ENCODE data around the gene APOBEC3F. TPM values are rescaled to one million over a fixed set of nuclear protein-coding genes. Genes with fewer than 3 reads are reported as not detected.
"Not testable (repeated sequence)": the region's sequence is repeated elsewhere in the genome, so short reads cannot be mapped to it uniquely, and the experiment has no call there.

Gene APOBEC3F
- total RNA-seq (10 to 100 TPM in 3 of 4 donors, 1 to 10 TPM in 1; 5.1 to 12.9 (median 11.0) TPM), polyA plus RNA-seq (14.9 TPM)
- long read RNA-seq, donor 1, partial matches to known transcripts = 0 of 3 reads
- long read RNA-seq, donor 1, other reads (novel, unspliced or antisense) = 2 of 3 reads
- long read RNA-seq, donor 2, partial matches to known transcripts = 2 of 4 reads
- long read RNA-seq, donor 2, other reads (novel, unspliced or antisense) = 0 of 4 reads
- long read RNA-seq, donor 3, partial matches to known transcripts = 2 of 5 reads
- long read RNA-seq, donor 3, other reads (novel, unspliced or antisense) = 1 of 5 reads
- long read RNA-seq, donor 4, partial matches to known transcripts = 2 of 6 reads
- long read RNA-seq, donor 4, other reads (novel, unspliced or antisense) = 2 of 6 reads

DNA sequence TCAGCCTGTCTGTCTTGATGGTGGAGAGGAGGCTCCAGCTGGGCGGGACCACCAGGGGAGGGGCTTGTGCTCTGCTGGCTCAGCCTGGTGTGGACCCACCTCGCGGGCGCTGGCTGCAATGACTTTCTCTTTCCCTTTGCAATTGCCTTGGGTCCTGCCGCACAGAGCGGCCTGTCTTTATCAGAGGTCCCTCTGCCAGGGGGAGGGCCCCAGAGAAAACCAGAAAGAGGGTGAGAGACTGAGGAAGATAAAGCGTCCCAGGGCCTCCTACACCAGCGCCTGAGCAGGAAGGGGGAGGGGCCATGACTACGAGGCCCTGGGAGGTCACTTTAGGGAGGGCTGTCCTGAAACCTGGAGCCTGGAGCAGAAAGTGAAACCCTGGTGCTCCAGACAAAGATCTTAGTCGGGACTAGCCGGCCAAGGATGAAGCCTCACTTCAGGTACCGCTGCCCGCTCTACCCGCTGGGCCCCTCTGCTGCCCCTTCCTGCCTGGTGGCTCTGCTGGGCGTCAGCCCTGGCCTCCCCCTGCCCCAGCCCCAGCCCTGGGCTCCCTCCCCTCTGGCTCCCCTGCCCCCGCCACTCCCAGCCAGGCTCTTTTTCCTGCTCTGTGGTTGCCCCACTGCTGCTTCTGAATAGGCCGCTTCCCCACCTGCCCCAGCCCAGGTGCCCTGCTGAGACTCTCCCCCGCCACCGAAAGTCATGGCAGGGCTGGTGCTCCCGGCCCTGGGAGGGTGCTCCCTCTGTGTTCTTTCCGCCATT lies at the start of gene APOBEC3F:
TSS of gene APOBEC3F (plus strand) at position 327 of the 759 bp plus-strand sequence. CDS start at position 424, 97 bp downstream.
- DNase-seq (peak; percentile 56 to 80 (median 78)), ATAC-seq (peak; percentile 95 to 96)
- H3K4me1 ChIP-seq (ENCODE audit: control insufficient read depth, insufficient read depth, low read length); H3K27me3 ChIP-seq (ENCODE audit: control insufficient read depth, insufficient read depth); H3K9me3 ChIP-seq (ENCODE audit: control insufficient read depth, low read length); intact Hi-C loops (cut with DNase I): not testable (repeated sequence)
- peak within 1 kb of the TSS; percentile 47 for H3K4me3 ChIP-seq (ENCODE audit: low read length)
- peak within 1 kb of the TSS; percentile 77 for H3K27ac ChIP-seq (ENCODE audit: low read length)
- 3% methylated on average over 19 of the region's 21 CpGs for WGBS

DNA sequence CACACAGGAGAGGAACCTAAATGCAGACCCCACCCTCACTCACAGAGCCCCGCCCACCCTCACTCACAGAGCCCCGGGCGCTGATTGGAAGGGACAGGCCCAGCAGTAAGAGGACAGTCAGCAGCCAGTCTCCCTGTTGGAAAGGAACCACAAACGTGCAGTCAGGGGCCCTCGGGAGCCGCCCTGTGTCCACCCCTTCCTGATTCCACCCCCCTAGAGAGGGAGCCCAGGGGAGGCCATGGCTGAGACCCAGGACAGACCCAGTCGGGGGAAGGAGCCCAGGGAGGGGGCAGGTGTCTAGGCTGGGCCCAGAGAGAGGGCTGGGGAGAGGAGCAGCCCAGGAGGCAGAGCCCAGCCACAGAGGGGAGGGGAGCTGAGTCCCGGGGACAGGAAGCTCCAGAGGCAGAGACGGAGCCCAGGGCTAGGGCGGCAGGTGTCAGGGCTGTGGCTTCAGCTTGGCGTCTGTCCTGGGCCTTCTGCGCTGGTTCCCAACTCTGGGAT lies 47.7 kb upstream of the APOBEC3F start:
- H3K27ac ChIP-seq (ENCODE audit: low read length); intact Hi-C loops (cut with DNase I); H3K9me3 ChIP-seq (ENCODE audit: control insufficient read depth, low read length); H3K4me1 ChIP-seq (ENCODE audit: control insufficient read depth, insufficient read depth, low read length); H3K27me3 ChIP-seq (ENCODE audit: control insufficient read depth, insufficient read depth); H3K4me3 ChIP-seq (ENCODE audit: low read length): not testable (repeated sequence)
- ATAC-seq (peak; percentile 78 to 85), DNase-seq (peak; percentile 39 to 77 (median 67))
- 14% methylated on average over 12 of the region's 12 CpGs for WGBS

DNA sequence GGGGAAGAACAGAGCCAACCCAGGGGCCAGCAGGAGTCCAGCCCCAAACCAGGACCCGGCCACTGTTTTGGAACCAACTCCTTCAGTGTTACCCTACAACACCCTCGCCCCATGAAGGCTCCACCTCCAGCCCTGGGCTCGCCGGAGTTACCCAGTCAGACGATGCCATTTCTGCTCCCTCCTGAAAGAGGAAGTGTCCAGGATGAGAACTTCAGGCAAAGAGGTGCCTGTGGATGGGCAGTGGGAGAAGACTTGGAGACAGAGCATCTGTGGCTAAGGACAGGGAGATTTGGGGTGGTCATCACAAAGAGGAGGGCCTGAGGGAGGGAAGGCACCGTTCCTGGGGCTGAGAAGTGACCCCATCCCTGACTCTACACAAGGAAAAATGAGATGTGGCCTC lies 44.6 kb upstream of the APOBEC3F start:
- no peaks in the 10 kb centered on the region for H3K4me1 ChIP-seq (ENCODE audit: control insufficient read depth, insufficient read depth, low read length)
- 65% methylated on average over 6 of the region's 6 CpGs for WGBS
- H3K9me3 ChIP-seq (ENCODE audit: control insufficient read depth, low read length) = no peaks in the 10 kb centered on the region
- no peak overlapping the region for H3K27ac ChIP-seq (ENCODE audit: low read length)
- no peak overlapping the region for H3K4me3 ChIP-seq (ENCODE audit: low read length)
- intact Hi-C loops (cut with DNase I) = loop anchor here in 1 of 4 donors (5.0 kb wide), 1 partner anchor 229 kb away; no protein-coding TSS in a partner anchor
- peak in 1 of 3 donors; percentile 24 for DNase-seq
- ATAC-seq = no peak
- no peaks in the 10 kb centered on the region for H3K27me3 ChIP-seq (ENCODE audit: control insufficient read depth, insufficient read depth)

DNA sequence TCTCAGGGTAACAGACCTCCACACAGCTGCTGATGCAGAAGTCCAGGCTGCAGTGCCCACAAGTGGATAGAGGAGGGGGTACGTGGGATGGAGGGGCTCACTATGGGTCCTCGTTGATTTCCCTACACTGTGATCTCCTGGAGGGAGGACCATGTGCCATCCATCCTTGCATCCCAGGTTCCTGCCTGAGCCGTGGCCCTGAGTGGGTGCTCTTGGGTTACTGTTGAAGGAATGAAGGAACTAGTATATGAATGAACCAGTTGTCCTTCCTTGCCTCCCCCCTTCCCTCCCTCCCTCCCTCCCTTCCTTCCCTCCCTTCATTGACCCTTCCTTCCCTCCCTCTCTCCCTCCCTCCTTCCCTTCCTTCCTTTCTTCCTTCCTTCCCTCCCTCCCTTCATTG lies 43.1 kb upstream of the APOBEC3F start:
- H3K4me3 ChIP-seq (ENCODE audit: low read length) = no peak overlapping the region
- DNase-seq (no peak), ATAC-seq (no peak)
- H3K9me3 ChIP-seq (ENCODE audit: control insufficient read depth, low read length) = no peaks in the 10 kb centered on the region
- 84% methylated on average over 3 of the region's 3 CpGs for WGBS
- no peaks in the 10 kb centered on the region for H3K4me1 ChIP-seq (ENCODE audit: control insufficient read depth, insufficient read depth, low read length)
- intact Hi-C loops (cut with DNase I) = loop anchor here in 1 of 4 donors (5.0 kb wide), 1 partner anchor 230 kb away; no protein-coding TSS in a partner anchor
- no peaks in the 10 kb centered on the region for H3K27me3 ChIP-seq (ENCODE audit: control insufficient read depth, insufficient read depth)
- H3K27ac ChIP-seq (ENCODE audit: low read length) = no peak overlapping the region

DNA sequence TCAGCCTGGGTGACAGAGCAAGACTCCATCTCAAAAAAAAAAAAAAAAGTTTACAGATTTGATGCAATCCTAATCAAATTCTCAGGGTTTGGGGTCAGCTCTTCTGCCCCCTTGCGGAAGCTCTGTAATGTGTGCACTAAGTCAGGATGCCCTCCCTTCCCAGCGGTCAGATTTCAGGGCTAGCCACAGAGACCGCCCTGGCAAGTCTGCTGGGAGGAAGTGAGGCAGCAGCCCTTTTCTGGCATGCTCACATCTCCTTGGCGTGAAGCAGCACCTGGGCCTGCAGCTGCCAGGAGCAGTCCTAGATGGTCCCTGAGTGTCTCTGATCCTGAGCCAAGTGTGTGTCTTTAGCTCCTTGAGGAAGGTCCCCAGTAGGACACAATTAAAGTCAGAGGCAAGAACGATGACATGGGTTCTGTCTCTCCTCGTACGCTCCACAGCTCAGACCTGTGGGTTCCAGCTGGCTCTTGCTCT lies 37.5 kb upstream of the APOBEC3F start:
- ATAC-seq = peak; percentile 91 to 93
- Histone ChIP-seq H3K4me3 (ENCODE audit: low read length) (no peak overlapping the region), H3K9me3 (ENCODE audit: control insufficient read depth, low read length) (no peaks in the 10 kb centered on the region), H3K4me1 (ENCODE audit: control insufficient read depth, insufficient read depth, low read length) (no peaks in the 10 kb centered on the region), H3K27me3 (ENCODE audit: control insufficient read depth, insufficient read depth) (no peaks in the 10 kb centered on the region), H3K27ac (ENCODE audit: low read length) (no peak overlapping the region)
- intact Hi-C loops (cut with DNase I) = loop anchor here (5.0 to 10.0 kb wide), 6 partner anchors 112 to 238 kb away; partner anchors contain the start of gene CBX6 (in 2 of the 4)
- peak; percentile 77 to 88 (median 82) for DNase-seq
- 11% methylated on average over 7 of the region's 7 CpGs for WGBS

DNA sequence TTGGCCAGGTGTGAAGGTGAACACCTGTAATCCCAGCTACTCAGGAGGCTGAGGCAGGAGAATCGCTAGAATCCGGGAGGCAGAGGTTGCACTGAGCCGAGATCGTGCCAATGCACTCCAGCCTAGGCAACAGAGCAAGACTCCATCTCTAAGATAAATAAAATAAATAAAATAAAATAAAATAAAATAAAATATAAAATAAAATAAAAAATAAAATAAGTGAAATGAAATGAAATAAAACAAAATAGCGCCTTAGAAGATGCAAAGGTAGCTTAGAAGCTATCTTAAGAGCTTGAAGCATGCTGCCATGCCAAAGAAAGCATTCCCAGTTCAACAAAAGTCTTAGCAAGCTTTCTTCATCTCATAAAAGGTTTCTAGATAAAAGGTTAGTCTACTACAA lies 33.5 kb upstream of the APOBEC3F start:
- H3K27me3 ChIP-seq (ENCODE audit: control insufficient read depth, insufficient read depth) = no peaks in the 10 kb centered on the region
- DNase-seq (no peak), ATAC-seq (no peak)
- WGBS = 98% methylated on average over 5 of the region's 5 CpGs
- intact Hi-C loops (cut with DNase I) = loop anchor here in 3 of 4 donors (10.0 kb wide), 5 partner anchors 108 to 242 kb away; no protein-coding TSS in a partner anchor
- H3K9me3 ChIP-seq (ENCODE audit: control insufficient read depth, low read length) = no peaks in the 10 kb centered on the region
- no peak overlapping the region for H3K4me3 ChIP-seq (ENCODE audit: low read length)
- H3K4me1 ChIP-seq (ENCODE audit: control insufficient read depth, insufficient read depth, low read length) = no peaks in the 10 kb centered on the region
- H3K27ac ChIP-seq (ENCODE audit: low read length) = no peak overlapping the region

DNA sequence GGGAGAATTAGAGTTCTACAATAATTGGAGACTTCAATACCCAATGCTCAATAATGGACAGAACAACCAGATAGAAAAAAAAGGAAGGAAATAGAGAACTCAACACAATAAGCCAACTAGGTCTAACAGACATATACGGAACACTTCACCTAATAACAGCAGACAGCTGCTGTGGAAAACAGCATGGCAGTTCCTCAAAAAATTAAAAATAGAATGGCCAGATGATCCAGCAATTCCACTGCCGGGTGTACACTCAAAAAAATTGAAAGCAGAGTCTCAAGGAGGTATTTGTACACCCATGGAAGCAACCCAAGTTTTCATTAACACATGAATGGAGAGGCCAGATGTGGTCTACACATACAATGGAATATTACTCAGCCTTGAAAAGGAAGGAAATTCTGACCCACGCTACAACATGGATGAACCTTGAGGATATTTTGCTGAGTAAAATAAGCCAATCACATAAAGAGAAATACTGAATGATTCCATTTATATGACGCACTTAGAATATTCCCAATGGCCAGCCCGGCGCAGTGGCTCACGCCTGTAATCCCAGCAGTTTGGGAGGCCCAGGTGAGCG lies 32.3 kb upstream of the APOBEC3F start:
- H3K27ac ChIP-seq (ENCODE audit: low read length); ATAC-seq; H3K27me3 ChIP-seq (ENCODE audit: control insufficient read depth, insufficient read depth); DNase-seq; H3K9me3 ChIP-seq (ENCODE audit: control insufficient read depth, low read length); H3K4me1 ChIP-seq (ENCODE audit: control insufficient read depth, insufficient read depth, low read length); H3K4me3 ChIP-seq (ENCODE audit: low read length): not testable (repeated sequence)
- intact Hi-C loops (cut with DNase I) = loop anchor here in 3 of 4 donors (10.0 kb wide), 5 partner anchors 106 to 244 kb away; no protein-coding TSS in a partner anchor
- WGBS = 78% methylated on average over 8 of the region's 8 CpGs

DNA sequence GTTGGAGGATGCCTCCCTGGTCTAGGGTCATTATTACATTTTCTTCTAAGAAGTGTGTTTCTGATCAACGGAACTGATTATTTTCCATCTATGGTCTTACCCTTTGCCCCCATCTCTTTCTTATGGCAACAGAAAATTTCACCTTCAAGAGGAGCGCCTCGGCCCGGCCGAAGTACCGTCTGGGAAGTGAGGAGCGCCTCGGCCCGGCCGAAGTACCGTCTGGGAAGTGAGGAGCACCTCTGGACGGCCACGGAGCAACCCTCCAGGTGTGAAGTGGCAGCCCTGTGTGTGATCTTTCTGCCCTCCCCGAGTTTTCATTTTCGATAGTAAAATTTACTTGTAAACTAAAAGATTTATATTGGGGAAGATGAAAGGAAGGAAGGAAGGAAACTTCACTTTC lies 29.7 kb upstream of the APOBEC3F start:
- no peak for ATAC-seq

DNA sequence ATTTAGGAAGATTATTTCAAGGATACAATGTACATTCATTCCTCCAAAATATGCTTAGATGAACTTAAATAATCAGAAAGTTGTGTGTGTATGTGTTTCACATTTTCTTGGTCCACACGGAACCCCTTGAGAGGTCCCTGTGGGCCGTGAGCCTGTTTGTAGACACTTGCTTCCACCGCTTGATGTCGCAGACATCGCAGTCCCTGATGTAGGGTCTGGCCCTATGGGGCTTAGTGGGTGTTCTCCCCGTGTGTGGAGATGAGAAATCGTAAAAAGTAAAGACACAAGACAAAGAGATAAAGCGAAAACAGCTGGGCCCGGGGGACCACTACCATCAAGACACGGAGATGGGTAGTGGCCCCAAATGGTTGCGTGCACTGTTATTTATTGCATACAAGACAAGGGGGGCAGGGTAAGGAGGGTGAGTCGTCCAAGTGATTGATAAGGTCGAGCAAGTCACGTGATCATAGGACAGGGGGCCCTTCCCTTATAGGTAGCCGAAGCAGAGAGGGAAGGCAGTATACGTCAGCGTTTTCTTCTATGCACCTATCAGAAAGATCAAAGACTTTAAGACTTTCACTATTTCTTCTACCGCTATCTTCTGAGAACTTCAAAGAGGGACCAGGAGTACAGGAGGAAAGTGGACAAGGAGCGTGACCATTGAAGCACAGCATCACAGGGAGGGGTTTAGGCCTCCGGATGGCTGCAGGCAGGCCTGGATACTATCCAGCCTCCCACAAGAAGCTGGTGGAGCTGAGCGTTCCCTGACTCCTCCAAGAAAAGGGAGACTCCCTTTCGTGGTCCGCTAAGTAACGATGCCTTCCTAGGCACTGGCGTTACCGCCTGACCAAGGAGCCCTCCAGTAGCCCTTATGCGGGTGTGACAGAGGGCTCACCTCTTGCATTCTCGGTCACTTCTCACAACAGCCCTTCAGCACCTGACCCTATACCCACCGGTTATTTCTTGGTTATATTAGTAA lies 27.8 kb upstream of the APOBEC3F start:
- intact Hi-C loops (cut with DNase I) = loop anchor here in 1 of 4 donors (10.0 kb wide), 1 partner anchor 112 kb away; no protein-coding TSS in a partner anchor
- no peak for ATAC-seq
- DNase-seq = no peak
- 86% methylated on average over 29 of the region's 29 CpGs for WGBS
- Histone ChIP-seq H3K9me3 (ENCODE audit: control insufficient read depth, low read length) (no peaks in the 10 kb centered on the region), H3K27ac (ENCODE audit: low read length) (no peak overlapping the region), H3K27me3 (ENCODE audit: control insufficient read depth, insufficient read depth) (no peaks in the 10 kb centered on the region), H3K4me1 (ENCODE audit: control insufficient read depth, insufficient read depth, low read length) (no peaks in the 10 kb centered on the region), H3K4me3 (ENCODE audit: low read length) (no peak overlapping the region)

More for the DNA sequence above, 29.7 kb upstream of the APOBEC3F start:
- Histone ChIP-seq H3K27ac (ENCODE audit: low read length) (no peak overlapping the region), H3K27me3 (ENCODE audit: control insufficient read depth, insufficient read depth) (no peaks in the 10 kb centered on the region), H3K4me3 (ENCODE audit: low read length) (no peak overlapping the region), H3K4me1 (ENCODE audit: control insufficient read depth, insufficient read depth, low read length) (no peaks in the 10 kb centered on the region), H3K9me3 (ENCODE audit: control insufficient read depth, low read length) (no peaks in the 10 kb centered on the region)
- intact Hi-C loops (cut with DNase I) = loop anchor here in 1 of 4 donors (10.0 kb wide), 1 partner anchor 114 kb away; no protein-coding TSS in a partner anchor
- DNase-seq = no peak
- 81% methylated on average over 15 of the region's 15 CpGs for WGBS
